Mesendoderm (in vitro differentiated cells): Measurements from ENCODE around the gene CCL7.

ENCODE experiments used
- DNase-seq: peaks from one replicate; pipeline ENCODE4 v3.0.0; 2013
- H2AK5ac ChIP-seq: 2 replicates; pipeline ENCODE4 v1.6.1; 2013; ENCODE audit warnings: low read length, inconsistent platforms
- H2BK120ac ChIP-seq: 2 replicates; pipeline ENCODE4 v1.6.1; 2013; ENCODE audit warnings: low read depth, mild to moderate bottlenecking, low read length, moderate library complexity, mixed read lengths
- H2BK15ac ChIP-seq: replicated peaks from 2 replicates; pipeline ENCODE4 v1.6.1; 2013; ENCODE audit warnings: low read depth, mild to moderate bottlenecking, moderate library complexity
- H2BK5ac ChIP-seq: 2 replicates; pipeline ENCODE4 v1.6.1; 2013; ENCODE audit warnings: low read length, inconsistent platforms
- H3K18ac ChIP-seq: 2 replicates; pipeline ENCODE4 v1.6.1; 2013; ENCODE audit warnings: mild to moderate bottlenecking, low read length, mixed read lengths
- H3K23ac ChIP-seq: one replicate; pipeline ENCODE4 v1.6.1; 2013; ENCODE audit warnings: low read length
- H3K27ac ChIP-seq: 2 replicates; pipeline ENCODE4 v1.5.1; 2013; ENCODE audit warnings: low read depth, mild to moderate bottlenecking, inconsistent platforms, low read length, moderate library complexity
- H3K27me3 ChIP-seq: 2 replicates; pipeline ENCODE4 v1.6.1; 2013; ENCODE audit warnings: low read length, control low read depth, mild to moderate bottlenecking, inconsistent platforms; ENCODE audit not compliant: insufficient read depth, poor library complexity
- H3K36me3 ChIP-seq: 2 replicates; pipeline ENCODE4 v1.6.1; 2013; ENCODE audit warnings: low read length, inconsistent platforms; ENCODE audit not compliant: control insufficient read depth, insufficient read depth
- H3K4ac ChIP-seq: one replicate; pipeline ENCODE4 v1.6.1; 2013; ENCODE audit warnings: low read depth, mild to moderate bottlenecking, low read length, moderate library complexity
- H3K4me1 ChIP-seq: 2 replicates; pipeline ENCODE4 v1.6.1; 2013; ENCODE audit warnings: low read depth, low read length, inconsistent platforms; ENCODE audit not compliant: control insufficient read depth
- H3K4me2 ChIP-seq: 2 replicates; pipeline ENCODE4 v1.6.1; 2013; ENCODE audit warnings: low read length
- H3K4me3 ChIP-seq: 2 replicates; pipeline ENCODE4 v1.5.1; 2013; ENCODE audit warnings: mild to moderate bottlenecking, low read length
- H3K56ac ChIP-seq: one replicate; pipeline ENCODE4 v1.6.1; 2013; ENCODE audit warnings: low read length
- H3K79me1 ChIP-seq: 2 replicates; pipeline ENCODE4 v1.6.1; 2013; ENCODE audit warnings: low read length, inconsistent platforms
- H3K79me2 ChIP-seq: 2 replicates; pipeline ENCODE4 v1.6.1; 2013; ENCODE audit warnings: mild to moderate bottlenecking, low read length; ENCODE audit not compliant: control insufficient read depth, insufficient read depth
- H3K9ac ChIP-seq: 2 replicates; pipeline ENCODE4 v1.6.1; 2013; ENCODE audit warnings: low read length, inconsistent platforms
- H4K5ac ChIP-seq: one replicate; pipeline ENCODE4 v1.6.1; 2013; ENCODE audit warnings: low read length
- H4K8ac ChIP-seq: one replicate; pipeline ENCODE4 v1.6.1; 2013; ENCODE audit warnings: low read depth, mild to moderate bottlenecking, control low read depth, low read length, moderate library complexity
- WGBS: extraction: QIAGEN DNeasy Blood & Tissue Kit; methylation state at CpG from one replicate; pipeline ENCODE4 v1.1.7; 2013; ENCODE audit warnings: low lambda C conversion rate, missing lambda C conversion rate; ENCODE audit not compliant: insufficient coverage; ENCODE audit errors: extremely low coverage; 5-methylcytosine and 5-hydroxymethylcytosine counted together

The CCL7 gene

GRCh38 chr17:34234616-34235015 is 35.4 kb upstream of the CCL7 start:
- Histone ChIP-seq H3K27ac (peak overlapping the region; percentile 94), H3K4ac (peak overlapping the region; percentile 77), H2AK5ac (peak overlapping the region; percentile 4), H2BK15ac (no peak overlapping the region), H3K4me2 (no peak overlapping the region), H3K4me1 (peaks cover 20% of the 10 kb centered on the region), H3K36me3 (no peaks in the 10 kb centered on the region), H2BK120ac (peak overlapping the region; percentile 69), H3K18ac (peak overlapping the region; percentile 75), H3K9ac (peak overlapping the region; percentile 4), H3K4me3 (no peak overlapping the region), H3K27me3 (no peaks in the 10 kb centered on the region), H4K8ac (no peak overlapping the region), H3K79me1 (no peaks in the 10 kb centered on the region), H3K79me2 (no peaks in the 10 kb centered on the region), H2BK5ac (peak overlapping the region; percentile 98), H3K23ac (no peak overlapping the region), H3K56ac (peak overlapping the region; percentile 63), H4K5ac (peak overlapping the region; percentile 26)
- peak; percentile 75 for DNase-seq
- no CpG with 5 or more reads among the region's 3 CpGs for WGBS

DNA sequence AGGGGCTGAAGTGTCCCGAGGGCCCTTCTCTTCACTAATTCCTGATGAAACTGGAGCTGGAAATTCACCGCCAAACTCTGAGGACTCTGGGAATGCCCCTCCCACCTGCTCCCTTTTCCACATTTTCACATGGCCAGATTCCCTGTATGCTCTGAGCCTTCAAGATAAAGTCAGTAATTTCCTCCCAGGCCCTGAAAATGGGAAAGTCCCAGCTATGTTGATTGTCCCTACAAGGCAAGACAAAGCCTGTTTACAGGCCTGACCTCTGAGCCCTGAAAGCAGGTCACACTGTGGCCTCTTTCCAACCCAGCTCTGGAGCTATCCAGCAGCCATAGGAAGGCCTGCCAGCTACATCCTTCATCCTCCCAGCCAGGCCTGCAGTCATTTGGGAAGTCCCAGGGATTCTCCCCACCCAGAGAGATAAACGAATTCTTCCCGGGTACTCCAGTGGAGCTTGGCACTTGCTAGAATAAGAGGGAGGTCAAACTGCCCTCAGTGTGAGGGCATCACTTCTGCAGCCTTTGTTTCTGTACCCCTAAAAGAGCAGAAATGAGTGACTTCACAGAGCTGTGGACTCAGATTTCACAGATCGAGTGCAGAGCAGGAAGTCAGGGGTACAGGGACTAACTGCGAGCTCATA is 34.5 kb upstream of the CCL7 start:
- Histone ChIP-seq H2BK5ac (peak overlapping the region; percentile 98), H3K36me3 (no peaks in the 10 kb centered on the region), H3K18ac (peak overlapping the region; percentile 75), H3K79me1 (no peaks in the 10 kb centered on the region), H2BK15ac (no peak overlapping the region), H3K4ac (peak overlapping the region; percentile 77), H2BK120ac (peak overlapping the region; percentile 69), H3K9ac (peak overlapping the region; percentile 4), H3K56ac (peak overlapping the region; percentile 63), H3K27me3 (no peaks in the 10 kb centered on the region), H3K4me2 (no peak overlapping the region), H2AK5ac (peak overlapping the region; percentile 77), H4K8ac (no peak overlapping the region), H3K4me1 (peaks cover 23% of the 10 kb centered on the region), H3K4me3 (no peak overlapping the region), H3K27ac (peak overlapping the region; percentile 94), H3K79me2 (no peaks in the 10 kb centered on the region), H4K5ac (no peak overlapping the region), H3K23ac (no peak overlapping the region)
- WGBS = no CpG with 5 or more reads among the region's 6 CpGs
- DNase-seq = peak; percentile 80

DNA sequence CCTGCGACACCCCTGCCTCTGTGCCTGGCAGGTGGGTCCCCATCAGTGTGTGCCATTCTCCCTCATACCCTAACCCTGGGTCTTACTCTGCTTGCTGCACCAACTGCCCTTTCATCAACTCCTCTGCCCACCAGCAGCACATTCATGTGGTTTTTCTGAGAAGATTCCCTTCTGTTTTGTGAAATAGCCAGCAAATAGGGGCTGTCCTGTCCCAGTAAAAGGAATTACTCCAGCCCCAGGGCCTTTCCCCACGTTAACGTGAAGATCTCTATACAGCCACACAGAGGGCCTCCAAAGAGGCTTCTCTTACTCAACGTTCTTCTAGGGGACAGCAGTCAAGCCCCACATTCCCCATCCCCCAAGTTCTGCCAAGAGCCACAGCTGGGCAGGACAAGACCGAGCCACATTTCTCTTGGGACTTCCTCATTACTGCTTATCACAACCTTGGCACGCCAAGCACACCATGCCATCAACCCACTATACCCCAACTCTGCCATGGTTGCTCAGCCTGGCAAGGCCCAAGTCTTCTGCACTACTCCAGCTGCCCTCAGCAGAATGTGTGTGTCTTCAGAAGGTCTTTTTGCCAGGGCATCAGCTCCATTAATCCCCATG is 33.6 kb upstream of the CCL7 start:
- no peak overlapping the region for H3K4ac ChIP-seq
- H4K5ac ChIP-seq = no peak overlapping the region
- no peak overlapping the region for H3K23ac ChIP-seq
- H2AK5ac ChIP-seq = no peak overlapping the region
- H2BK15ac ChIP-seq = no peak overlapping the region
- no peaks in the 10 kb centered on the region for H3K79me2 ChIP-seq
- H3K18ac ChIP-seq = no peak overlapping the region
- H3K36me3 ChIP-seq = no peaks in the 10 kb centered on the region
- no peak for DNase-seq
- H3K4me2 ChIP-seq = no peak overlapping the region
- no peaks in the 10 kb centered on the region for H3K79me1 ChIP-seq
- H3K9ac ChIP-seq = no peak overlapping the region
- H2BK120ac ChIP-seq = no peak overlapping the region
- peak overlapping the region; percentile 1 for H3K56ac ChIP-seq
- H2BK5ac ChIP-seq = peak overlapping the region; percentile 98
- no peak overlapping the region for H3K27ac ChIP-seq
- no peaks in the 10 kb centered on the region for H3K27me3 ChIP-seq
- no peak overlapping the region for H4K8ac ChIP-seq
- H3K4me3 ChIP-seq = no peak overlapping the region
- no CpG with 5 or more reads among the region's 6 CpGs for WGBS
- peaks cover 23% of the 10 kb centered on the region for H3K4me1 ChIP-seq

DNA sequence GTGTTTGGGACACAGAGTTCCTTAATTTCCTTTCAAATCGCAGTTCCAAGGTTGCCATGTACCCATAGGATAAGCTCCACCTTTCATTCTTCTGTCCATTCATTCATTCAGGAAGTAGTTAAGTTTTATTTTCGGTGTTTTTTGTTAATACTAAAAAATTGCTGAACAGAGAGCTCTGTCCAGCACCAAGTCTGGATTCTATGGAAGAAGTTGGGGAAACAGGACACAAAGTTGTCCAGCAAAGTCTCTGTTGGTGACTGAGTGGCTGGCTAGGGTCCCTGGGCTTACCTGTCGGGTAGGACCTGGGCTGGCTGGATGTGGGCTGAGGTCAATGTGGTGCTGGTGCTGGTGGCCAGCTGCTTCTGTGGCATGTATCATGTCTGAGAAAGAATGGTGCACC is 32.6 kb upstream of the CCL7 start:
- H2AK5ac ChIP-seq = no peak overlapping the region

DNA sequence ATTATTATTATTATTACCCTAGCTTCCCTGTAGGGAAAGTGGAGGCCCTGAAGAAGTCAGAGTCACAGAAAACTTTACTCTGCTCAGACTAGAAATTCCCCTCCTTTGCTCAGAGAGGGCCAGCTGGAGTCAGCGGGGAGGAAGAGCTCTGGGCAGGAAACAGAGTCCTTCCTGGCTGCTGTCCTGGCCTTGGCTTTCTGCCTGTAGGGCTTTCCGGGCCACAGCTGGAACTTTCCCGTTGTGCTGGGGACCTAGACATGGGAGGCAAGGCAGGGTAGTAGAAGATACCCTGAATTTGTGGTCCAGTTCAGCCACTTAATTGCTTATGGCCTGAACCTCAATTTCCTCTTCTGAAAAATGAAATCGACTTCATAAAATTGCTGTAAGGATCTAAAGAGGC is 29.0 kb upstream of the CCL7 start:
- no peak overlapping the region for H3K4ac ChIP-seq
- no peak overlapping the region for H3K23ac ChIP-seq
- no peak overlapping the region for H3K27ac ChIP-seq
- H3K36me3 ChIP-seq = no peaks in the 10 kb centered on the region
- H3K18ac ChIP-seq = no peak overlapping the region
- peak overlapping the region; percentile 28 for H2AK5ac ChIP-seq
- H3K9ac ChIP-seq = no peak overlapping the region
- H3K56ac ChIP-seq = peak overlapping the region; percentile 38
- H2BK15ac ChIP-seq = no peak overlapping the region
- no peak overlapping the region for H4K5ac ChIP-seq
- no peaks in the 10 kb centered on the region for H3K79me1 ChIP-seq
- H4K8ac ChIP-seq = no peak overlapping the region
- no peak overlapping the region for H2BK120ac ChIP-seq
- H3K27me3 ChIP-seq = no peaks in the 10 kb centered on the region
- DNase-seq = no peak
- H2BK5ac ChIP-seq = no peak overlapping the region
- no peaks in the 10 kb centered on the region for H3K79me2 ChIP-seq
- H3K4me1 ChIP-seq = peaks cover 5% of the 10 kb centered on the region
- H3K4me2 ChIP-seq = no peak overlapping the region
- WGBS = no CpG with 5 or more reads among the region's 4 CpGs
- no peak overlapping the region for H3K4me3 ChIP-seq

More for the DNA sequence above, 32.6 kb upstream of the CCL7 start:
- Histone ChIP-seq H3K36me3 (no peaks in the 10 kb centered on the region), H3K4me2 (no peak overlapping the region), H3K79me1 (no peaks in the 10 kb centered on the region), H4K8ac (no peak overlapping the region), H3K4me1 (peaks cover 23% of the 10 kb centered on the region), H2BK5ac (peak overlapping the region; percentile 17), H3K56ac (no peak overlapping the region), H3K27ac (no peak overlapping the region), H4K5ac (no peak overlapping the region), H3K23ac (no peak overlapping the region), H3K9ac (no peak overlapping the region), H3K18ac (no peak overlapping the region), H2BK15ac (no peak overlapping the region), H3K4ac (no peak overlapping the region), H3K4me3 (no peak overlapping the region), H3K27me3 (no peaks in the 10 kb centered on the region), H2BK120ac (no peak overlapping the region), H3K79me2 (no peaks in the 10 kb centered on the region)
- DNase-seq = no peak
- WGBS = no CpG with 5 or more reads among the region's 3 CpGs
